Chondrocyte (in vitro differentiated cells): Measurements from ENCODE around the gene RUNX2. TPM values are rescaled to one million over a fixed set of nuclear protein-coding genes. Genes with fewer than 3 reads are reported as not detected.
A peak's percentile ranks its signal among the peaks of the same experiment; 100 is the strongest.

Experiments used
- DNase-seq: peaks from one replicate; pipeline ENCODE4 v3.0.0; 2021; ENCODE audit warnings: mixed read lengths, low spot score
- H3K27ac Mint-ChIP-seq: one replicate; pipeline ENCODE4 v1.8.0; 2021; ENCODE audit warnings: mild to moderate bottlenecking, moderate library complexity, mixed read lengths; ENCODE audit not compliant: unreplicated experiment
- H3K27me3 Mint-ChIP-seq: 2 replicates; pipeline ENCODE4 v1.8.0; 2021; ENCODE audit warnings: low read depth, mixed read lengths
- H3K36me3 Mint-ChIP-seq: 2 replicates; pipeline ENCODE4 v1.8.0; 2021; ENCODE audit warnings: low read depth, mixed read lengths
- H3K4me1 Mint-ChIP-seq: 2 replicates; pipeline ENCODE4 v1.8.0; 2021; ENCODE audit warnings: low read depth, mild to moderate bottlenecking, mixed read lengths
- H3K4me3 Mint-ChIP-seq: one replicate; pipeline ENCODE4 v1.8.0; 2021; ENCODE audit warnings: mild to moderate bottlenecking, moderate library complexity, mixed read lengths; ENCODE audit not compliant: unreplicated experiment
- H3K9me3 Mint-ChIP-seq: 2 replicates; pipeline ENCODE4 v1.8.0; 2021; ENCODE audit warnings: low read depth, mixed read lengths
- total RNA-seq: library from RNA; stranded (reverse); gene quantifications from 3 replicates; pipeline ENCODE4 v1.2.1, GENCODE V29; 2021
- TF ChIP-seq, protein P1 (sequence below): fragments of 200-600 bp; sonication (generic); IDR thresholded peaks from 2 replicates; pipeline ENCODE4 v1.5.0; 2021; ENCODE audit warnings: antibody characterized with exemption, mild to moderate bottlenecking, moderate library complexity

The RUNX2 gene
- total RNA-seq, 1 donor from 2014 or later = 12.2 TPM

DNA sequence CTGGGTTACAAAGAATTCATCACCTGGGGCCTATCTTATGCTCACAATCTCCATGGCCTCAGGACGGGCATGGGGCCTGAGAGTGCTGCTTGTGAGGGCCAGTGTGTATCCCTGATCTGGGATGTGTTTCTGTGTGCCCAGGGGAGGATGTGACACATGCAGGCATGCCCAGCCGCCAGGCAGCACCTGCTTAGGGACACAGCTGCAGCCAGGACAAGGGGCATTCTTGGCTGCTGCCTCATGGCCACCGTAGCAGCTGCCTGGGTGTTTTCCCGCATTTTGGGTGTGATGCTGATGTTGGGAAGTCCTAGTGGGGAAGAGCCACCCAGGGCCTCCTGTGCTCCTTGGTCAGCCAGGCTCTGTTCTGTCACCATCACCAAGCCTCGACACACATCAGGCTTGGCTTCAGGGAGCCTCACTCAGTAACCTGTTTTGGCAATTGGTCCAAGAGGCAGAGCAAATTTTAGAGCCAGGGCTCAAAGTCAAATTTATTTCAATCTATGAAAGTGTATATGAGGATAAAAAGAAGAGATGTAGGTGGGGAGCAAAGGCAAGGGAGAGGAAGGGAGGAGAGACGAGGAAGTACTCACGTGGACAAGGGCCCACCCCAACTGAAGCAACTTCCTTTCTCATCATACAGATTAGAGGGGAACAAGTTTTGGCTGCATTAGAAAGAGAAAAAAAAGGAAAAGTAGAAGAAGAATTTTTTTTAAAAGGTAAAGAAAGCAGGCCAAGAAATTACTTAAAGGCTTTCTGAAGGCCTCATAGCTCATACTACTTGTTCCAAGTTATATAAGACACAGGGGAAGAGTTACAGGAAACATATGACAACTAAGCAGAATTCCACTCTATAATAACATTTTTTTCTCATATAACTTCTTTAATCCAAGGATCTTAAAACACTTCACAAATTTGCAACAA, 319.5 kb downstream of the RUNX2 start:
- no peak overlapping the region for H3K4me3 Mint-ChIP-seq
- no peaks in the 10 kb centered on the region for H3K9me3 Mint-ChIP-seq
- peaks cover 56% of the 10 kb centered on the region for H3K4me1 Mint-ChIP-seq
- no peak for DNase-seq
- peaks cover 2% of the 10 kb centered on the region for H3K36me3 Mint-ChIP-seq
- peak overlapping the region; percentile 39 for H3K27ac Mint-ChIP-seq
- TF ChIP-seq, protein P1, sequence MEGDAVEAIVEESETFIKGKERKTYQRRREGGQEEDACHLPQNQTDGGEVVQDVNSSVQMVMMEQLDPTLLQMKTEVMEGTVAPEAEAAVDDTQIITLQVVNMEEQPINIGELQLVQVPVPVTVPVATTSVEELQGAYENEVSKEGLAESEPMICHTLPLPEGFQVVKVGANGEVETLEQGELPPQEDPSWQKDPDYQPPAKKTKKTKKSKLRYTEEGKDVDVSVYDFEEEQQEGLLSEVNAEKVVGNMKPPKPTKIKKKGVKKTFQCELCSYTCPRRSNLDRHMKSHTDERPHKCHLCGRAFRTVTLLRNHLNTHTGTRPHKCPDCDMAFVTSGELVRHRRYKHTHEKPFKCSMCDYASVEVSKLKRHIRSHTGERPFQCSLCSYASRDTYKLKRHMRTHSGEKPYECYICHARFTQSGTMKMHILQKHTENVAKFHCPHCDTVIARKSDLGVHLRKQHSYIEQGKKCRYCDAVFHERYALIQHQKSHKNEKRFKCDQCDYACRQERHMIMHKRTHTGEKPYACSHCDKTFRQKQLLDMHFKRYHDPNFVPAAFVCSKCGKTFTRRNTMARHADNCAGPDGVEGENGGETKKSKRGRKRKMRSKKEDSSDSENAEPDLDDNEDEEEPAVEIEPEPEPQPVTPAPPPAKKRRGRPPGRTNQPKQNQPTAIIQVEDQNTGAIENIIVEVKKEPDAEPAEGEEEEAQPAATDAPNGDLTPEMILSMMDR = no peak
- H3K27me3 Mint-ChIP-seq = no peaks in the 10 kb centered on the region

DNA sequence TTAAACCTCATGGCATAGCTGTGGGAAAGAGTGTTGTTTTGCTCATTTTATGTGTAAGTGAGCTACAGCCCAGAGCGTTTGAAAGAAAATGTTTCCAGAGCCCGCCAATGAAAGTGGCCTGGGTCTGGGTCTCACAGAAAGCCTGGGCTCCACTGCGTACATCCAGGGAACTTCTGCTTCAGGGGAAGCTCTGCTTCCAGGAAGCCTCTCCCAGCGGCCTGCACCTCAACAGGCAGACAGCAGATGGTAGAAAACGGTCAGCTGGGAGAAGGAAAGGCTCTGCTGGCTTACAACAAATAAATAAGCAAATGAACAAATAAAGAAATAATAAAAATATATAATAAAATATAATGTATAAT, 320.1 kb downstream of the RUNX2 start:
- Mint-ChIP-seq H3K27me3 (no peaks in the 10 kb centered on the region), H3K9me3 (no peaks in the 10 kb centered on the region), H3K36me3 (peaks cover 2% of the 10 kb centered on the region), H3K4me3 (no peak overlapping the region), H3K4me1 (peaks cover 60% of the 10 kb centered on the region), H3K27ac (peak overlapping the region; percentile 39)
- DNase-seq = no peak
- TF ChIP-seq, protein P1 = no peak

DNA sequence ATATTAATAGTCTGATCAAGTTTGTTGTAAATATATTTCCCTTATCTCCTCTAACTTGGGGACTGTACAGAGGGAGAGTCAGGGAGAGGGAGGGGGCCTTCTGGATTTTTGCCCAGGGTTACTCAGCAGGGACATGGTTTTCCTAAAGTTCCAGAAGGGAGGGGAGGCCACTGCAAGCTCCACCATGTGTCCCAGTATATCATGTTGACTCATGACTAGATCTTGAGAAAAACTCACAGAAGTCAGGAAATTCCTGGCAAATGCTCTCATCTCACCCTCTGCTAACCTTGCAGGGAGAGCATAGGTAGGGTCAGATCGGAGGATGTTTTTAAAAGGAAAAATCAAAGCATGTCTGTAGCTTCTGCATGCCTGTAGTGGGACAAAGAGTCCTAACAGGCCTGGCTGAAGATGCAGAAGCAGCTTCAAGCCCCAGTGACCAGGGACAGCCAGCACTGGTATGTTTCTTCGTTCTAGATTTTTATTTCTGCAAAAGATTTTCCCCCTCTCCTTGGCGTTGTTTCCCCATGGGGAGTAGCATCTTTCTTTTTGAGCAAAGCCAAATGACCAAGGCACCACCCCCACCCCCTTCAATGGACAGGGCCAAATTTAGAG, 322.5 kb downstream of the RUNX2 start:
- Mint-ChIP-seq H3K36me3 (peaks cover 1% of the 10 kb centered on the region), H3K27me3 (no peaks in the 10 kb centered on the region), H3K4me3 (peak overlapping the region; percentile 18), H3K27ac (peak overlapping the region; percentile 84), H3K4me1 (peaks cover 81% of the 10 kb centered on the region), H3K9me3 (no peaks in the 10 kb centered on the region)
- TF ChIP-seq, protein P1 = no peak
- no peak for DNase-seq

DNA sequence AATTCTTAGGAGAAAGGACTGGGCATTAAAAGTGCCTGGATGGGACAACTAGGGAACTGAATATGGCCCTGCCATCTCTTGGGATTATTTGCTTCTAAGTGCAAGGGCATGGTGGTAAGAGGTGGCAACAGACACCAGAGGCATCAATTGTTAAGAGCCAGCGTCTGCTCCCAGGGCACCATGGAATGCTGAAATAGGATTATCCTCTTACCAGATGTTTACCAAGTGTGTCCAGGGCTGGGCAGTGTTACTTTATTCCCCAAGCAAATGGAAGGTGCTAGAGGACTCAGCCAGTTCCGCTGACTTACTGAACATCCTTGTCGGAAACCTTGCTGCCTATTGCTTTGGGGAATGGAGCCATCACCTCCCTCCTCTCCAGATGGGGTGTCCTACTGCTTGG, 323.2 kb downstream of the RUNX2 start:
- no peak overlapping the region for H3K4me3 Mint-ChIP-seq
- H3K36me3 Mint-ChIP-seq = peaks cover 1% of the 10 kb centered on the region
- H3K4me1 Mint-ChIP-seq = peaks cover 88% of the 10 kb centered on the region
- no peaks in the 10 kb centered on the region for H3K9me3 Mint-ChIP-seq
- peak overlapping the region; percentile 84 for H3K27ac Mint-ChIP-seq
- no peak for DNase-seq
- no peaks in the 10 kb centered on the region for H3K27me3 Mint-ChIP-seq
- TF ChIP-seq, protein P1 = no peak

DNA sequence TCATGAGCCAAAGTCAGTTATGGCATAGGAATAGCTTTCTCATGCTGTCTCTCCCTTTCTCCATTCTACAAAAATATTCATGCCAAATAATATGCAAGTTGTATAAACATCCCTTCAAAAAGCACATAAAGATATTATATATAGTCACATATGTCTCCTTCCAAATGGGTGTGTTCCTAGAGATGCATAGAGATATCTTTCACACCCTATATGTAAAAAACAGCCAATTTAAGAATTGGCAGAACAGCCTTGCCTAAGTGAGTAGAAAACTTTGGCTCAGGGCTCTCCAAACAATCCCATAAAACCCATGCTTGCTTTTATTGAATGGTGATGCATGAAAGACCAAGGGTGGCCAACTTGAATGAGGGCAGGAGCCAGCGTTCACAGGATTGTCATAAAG, 324.3 kb downstream of the RUNX2 start:
- TF ChIP-seq, protein P1 = no peak
- Mint-ChIP-seq H3K4me3 (no peak overlapping the region), H3K27ac (peak overlapping the region; percentile 27), H3K36me3 (peaks cover 3% of the 10 kb centered on the region), H3K4me1 (peaks cover 88% of the 10 kb centered on the region), H3K9me3 (peaks cover 2% of the 10 kb centered on the region), H3K27me3 (no peaks in the 10 kb centered on the region)
- DNase-seq = no peak
